ENCODE results near the gene MSI2.

The MSI2 gene

GRCh38 chr17:57589151-57590034 lies 333.1 kb downstream of the MSI2 start:
- ATAC-seq (ENCODE audit: low read depth), result no peak
- DNase-seq (ENCODE audit: low spot score in 2 of 2), result no peak
- Mint-ChIP-seq H3K4me1 (no peaks in the 10 kb centered on the region), H3K9me3 (peaks cover 1% of the 10 kb centered on the region), H3K4me3 (no peak overlapping the region), H3K27ac (no peak overlapping the region), H3K36me3 (peaks cover 3% of the 10 kb centered on the region), H3K27me3 (no peaks in the 10 kb centered on the region)

- peaks cover 10% of the 10 kb centered on the region for H3K36me3 Mint-ChIP-seq
- DNase-seq (ENCODE audit: low spot score in 2 of 2), result no peak
- H3K27me3 Mint-ChIP-seq, result no peaks in the 10 kb centered on the region
- H3K4me1 Mint-ChIP-seq, result peaks cover 9% of the 10 kb centered on the region
- peaks cover 2% of the 10 kb centered on the region for H3K9me3 Mint-ChIP-seq
- ATAC-seq (ENCODE audit: low read depth), result no peak
- no peak overlapping the region for H3K4me3 Mint-ChIP-seq
- peak overlapping the region; percentile 73 for H3K27ac Mint-ChIP-seq
Observed at GRCh38 chr17:57593739-57594462, 337.6 kb downstream of the MSI2 start.

DNA sequence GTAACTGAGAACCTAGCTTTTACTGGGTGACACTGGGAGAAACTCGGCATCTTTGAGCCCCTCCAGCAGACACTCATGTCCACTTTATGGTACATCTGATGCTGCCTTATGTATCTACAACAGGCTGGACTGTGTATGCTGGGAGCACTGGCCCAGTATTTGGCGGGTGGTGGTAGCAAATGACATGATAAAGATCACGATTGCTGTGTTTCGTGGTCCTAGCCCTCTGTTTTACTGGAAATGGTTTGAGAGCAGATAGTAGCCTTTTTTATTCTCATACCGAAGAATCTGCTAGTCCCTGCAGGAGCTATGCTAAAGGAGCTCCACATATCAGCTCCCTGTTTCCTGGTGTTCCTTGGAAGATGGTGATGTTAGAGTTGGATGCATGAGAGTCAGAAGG lies 338.4 kb downstream of the MSI2 start:
- DNase-seq (ENCODE audit: low spot score in 2 of 2) (no peak), ATAC-seq (ENCODE audit: low read depth) (no peak)
- no peak overlapping the region for H3K27ac Mint-ChIP-seq
- peaks cover 2% of the 10 kb centered on the region for H3K9me3 Mint-ChIP-seq
- no peak overlapping the region for H3K4me3 Mint-ChIP-seq
- H3K27me3 Mint-ChIP-seq, result no peaks in the 10 kb centered on the region
- peaks cover 18% of the 10 kb centered on the region for H3K4me1 Mint-ChIP-seq
- H3K36me3 Mint-ChIP-seq, result peaks cover 14% of the 10 kb centered on the region

GRCh38 chr17:57595426-57595825 lies 339.1 kb downstream of the MSI2 start:
- no peak overlapping the region for H3K4me3 Mint-ChIP-seq
- no peaks in the 10 kb centered on the region for H3K27me3 Mint-ChIP-seq
- no peak overlapping the region for H3K27ac Mint-ChIP-seq
- H3K4me1 Mint-ChIP-seq, result peaks cover 22% of the 10 kb centered on the region
- DNase-seq (ENCODE audit: low spot score in 2 of 2), result no peak
- peaks cover 2% of the 10 kb centered on the region for H3K9me3 Mint-ChIP-seq
- no peak for ATAC-seq (ENCODE audit: low read depth)
- H3K36me3 Mint-ChIP-seq, result peaks cover 14% of the 10 kb centered on the region

GRCh38 chr17:57595947-57596695 lies 339.8 kb downstream of the MSI2 start:
- peaks cover 13% of the 10 kb centered on the region for H3K36me3 Mint-ChIP-seq
- H3K4me3 Mint-ChIP-seq, result no peak overlapping the region
- ATAC-seq (ENCODE audit: low read depth) (no peak), DNase-seq (ENCODE audit: low spot score in 2 of 2) (no peak)
- peaks cover 2% of the 10 kb centered on the region for H3K9me3 Mint-ChIP-seq
- H3K4me1 Mint-ChIP-seq, result peaks cover 26% of the 10 kb centered on the region
- H3K27ac Mint-ChIP-seq, result peak overlapping the region; percentile 76
- no peaks in the 10 kb centered on the region for H3K27me3 Mint-ChIP-seq

GRCh38 chr17:57597101-57597500 lies 340.8 kb downstream of the MSI2 start:
- Mint-ChIP-seq H3K9me3 (peaks cover 2% of the 10 kb centered on the region), H3K4me3 (no peak overlapping the region), H3K27ac (no peak overlapping the region), H3K4me1 (peaks cover 26% of the 10 kb centered on the region), H3K27me3 (no peaks in the 10 kb centered on the region), H3K36me3 (peaks cover 12% of the 10 kb centered on the region)
- DNase-seq (ENCODE audit: low spot score in 2 of 2) (no peak), ATAC-seq (ENCODE audit: low read depth) (no peak)

GRCh38 chr17:57597531-57598453 lies 341.5 kb downstream of the MSI2 start:
- DNase-seq (ENCODE audit: low spot score in 2 of 2) (no peak), ATAC-seq (ENCODE audit: low read depth) (no peak)
- Mint-ChIP-seq H3K36me3 (peaks cover 12% of the 10 kb centered on the region), H3K4me3 (no peak overlapping the region), H3K27me3 (no peaks in the 10 kb centered on the region), H3K9me3 (peaks cover 2% of the 10 kb centered on the region), H3K4me1 (peaks cover 26% of the 10 kb centered on the region), H3K27ac (peak overlapping the region; percentile 74)

GRCh38 chr17:57599271-57600045 lies 343.1 kb downstream of the MSI2 start:
- Mint-ChIP-seq H3K27ac (peak overlapping the region; percentile 84), H3K27me3 (no peaks in the 10 kb centered on the region), H3K9me3 (no peaks in the 10 kb centered on the region), H3K4me1 (peaks cover 37% of the 10 kb centered on the region), H3K36me3 (peaks cover 10% of the 10 kb centered on the region), H3K4me3 (peak overlapping the region; percentile 12)
- ATAC-seq (ENCODE audit: low read depth), result peak; percentile 49
- DNase-seq (ENCODE audit: low spot score in 2 of 2), result peak in 1 of 2 donors; percentile 31

DNA sequence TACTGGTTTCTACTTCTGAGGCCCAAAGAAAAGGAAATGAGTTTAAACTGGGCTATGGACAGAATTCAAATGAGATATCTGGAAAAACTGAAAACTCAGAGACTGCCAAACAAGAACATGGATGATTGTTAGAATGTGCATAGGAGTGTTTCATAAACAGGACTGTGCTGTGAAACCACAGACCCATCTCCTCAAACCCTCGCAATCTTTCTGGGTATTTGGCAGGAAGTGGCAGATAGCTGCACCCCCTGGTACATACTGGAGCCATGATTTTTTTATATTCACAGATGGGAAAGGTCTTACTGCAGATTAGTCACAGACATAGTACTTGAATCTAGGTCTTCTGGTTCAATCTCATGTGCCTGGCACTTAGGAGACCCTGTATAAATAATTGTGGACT lies 343.8 kb downstream of the MSI2 start:
- Mint-ChIP-seq H3K4me3 (no peak overlapping the region), H3K27ac (peak overlapping the region; percentile 84), H3K36me3 (peaks cover 7% of the 10 kb centered on the region), H3K9me3 (no peaks in the 10 kb centered on the region), H3K4me1 (peaks cover 39% of the 10 kb centered on the region), H3K27me3 (no peaks in the 10 kb centered on the region)
- ATAC-seq (ENCODE audit: low read depth) (no peak), DNase-seq (ENCODE audit: low spot score in 2 of 2) (no peak)

DNA sequence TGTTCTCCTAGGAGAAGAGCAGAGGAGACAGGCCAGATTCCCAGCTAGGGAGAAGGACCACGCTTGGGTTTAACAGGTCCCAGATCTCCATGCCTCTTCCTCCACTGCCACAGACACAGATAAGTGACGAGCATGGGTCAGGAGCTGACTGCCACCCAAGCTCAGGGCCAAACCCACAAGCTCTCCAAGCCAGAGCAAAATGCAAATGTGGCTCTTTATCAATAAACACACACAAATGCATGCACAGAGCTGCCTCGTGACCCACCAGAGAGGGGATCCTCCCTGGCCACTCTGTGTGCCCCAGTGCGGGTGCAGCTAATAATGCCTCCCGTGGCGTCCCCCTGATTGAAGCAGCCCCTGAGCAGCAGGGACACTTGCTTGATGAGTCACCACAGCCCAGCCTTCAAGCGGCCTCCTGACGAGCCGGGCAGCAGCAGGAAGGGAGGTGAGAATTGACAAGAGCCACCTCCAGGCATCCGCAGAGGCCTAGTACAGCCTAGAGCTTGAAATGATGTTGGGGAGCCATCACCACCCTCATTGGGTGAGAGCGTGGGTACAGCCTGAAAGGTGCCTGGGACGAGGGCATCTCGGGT lies 344.9 kb downstream of the MSI2 start:
- Mint-ChIP-seq H3K27ac (no peak overlapping the region), H3K27me3 (no peaks in the 10 kb centered on the region)

DNA sequence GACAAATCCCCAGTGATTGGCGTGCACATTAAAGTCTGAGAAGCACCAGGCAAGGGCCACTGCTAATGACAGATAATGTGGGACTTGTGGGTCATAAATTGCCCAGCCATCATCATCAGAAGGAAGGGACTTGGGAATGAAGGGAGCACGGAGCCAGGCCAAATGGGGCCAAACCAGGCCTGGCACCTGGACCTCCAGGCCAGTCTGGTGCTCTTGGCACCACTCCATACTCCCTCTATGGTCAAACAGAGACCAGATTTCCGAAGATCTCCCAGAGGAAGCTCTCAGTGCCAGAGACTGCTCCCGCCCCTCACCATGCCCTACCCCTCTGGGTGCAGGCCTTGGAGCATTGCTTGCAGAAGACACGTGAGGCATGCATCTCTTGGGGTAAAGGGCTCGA lies 346.6 kb downstream of the MSI2 start:
- Mint-ChIP-seq H3K36me3 (peaks cover 3% of the 10 kb centered on the region), H3K27ac (peak overlapping the region; percentile 28), H3K27me3 (no peaks in the 10 kb centered on the region), H3K9me3 (no peaks in the 10 kb centered on the region), H3K4me1 (peaks cover 53% of the 10 kb centered on the region), H3K4me3 (no peak overlapping the region)
- no peak for ATAC-seq (ENCODE audit: low read depth)
- no peak for DNase-seq (ENCODE audit: low spot score in 2 of 2)

More for the DNA sequence above, 344.9 kb downstream of the MSI2 start:
- ATAC-seq (ENCODE audit: low read depth) (no peak), DNase-seq (ENCODE audit: low spot score in 2 of 2) (no peak)
- Mint-ChIP-seq H3K9me3 (no peaks in the 10 kb centered on the region), H3K4me3 (no peak overlapping the region), H3K36me3 (peaks cover 5% of the 10 kb centered on the region), H3K4me1 (peaks cover 49% of the 10 kb centered on the region)

GRCh38 chr17:57603546-57603945 lies 347.2 kb downstream of the MSI2 start:
- peaks cover 3% of the 10 kb centered on the region for H3K36me3 Mint-ChIP-seq
- no peak overlapping the region for H3K4me3 Mint-ChIP-seq
- no peak for DNase-seq (ENCODE audit: low spot score in 2 of 2)
- no peak for ATAC-seq (ENCODE audit: low read depth)
- peak overlapping the region; percentile 93 for H3K27ac Mint-ChIP-seq
- no peaks in the 10 kb centered on the region for H3K27me3 Mint-ChIP-seq
- no peaks in the 10 kb centered on the region for H3K9me3 Mint-ChIP-seq
- peaks cover 54% of the 10 kb centered on the region for H3K4me1 Mint-ChIP-seq

Measured in memory B cell (primary cell).